22Rv1 (cell line): ENCODE data around the gene NTPCR.

Source experiments
- H3K27ac ChIP-seq: fragments of 450-650 bp; 2 replicates; pipeline ENCODE4 v1.5.1; 2017
- CTCF ChIP-seq: fragments of 450-650 bp; IDR thresholded peaks from 2 replicates; pipeline ENCODE4 v1.5.1; 2017; ENCODE audit warnings: mild to moderate bottlenecking
- ZFX ChIP-seq: fragments of 450-650 bp; IDR thresholded peaks from 2 replicates; pipeline ENCODE4 v1.6.1; 2017; ENCODE audit warnings: antibody characterized with exemption, borderline replicate concordance

The NTPCR gene

GRCh38 chr1:232973652-232974611 is 23.5 kb downstream of the NTPCR start:
- H3K27ac ChIP-seq, result no peak overlapping the region
- no peak for TF ChIP-seq ZFX
- TF ChIP-seq CTCF, result no peak

- TF ChIP-seq CTCF, result no peak
- TF ChIP-seq ZFX, result no peak
- H3K27ac ChIP-seq, result no peak overlapping the region
Measured at GRCh38 chr1:232974971-232975370, 24.6 kb downstream of the NTPCR start.

- H3K27ac ChIP-seq, result no peak overlapping the region
- TF ChIP-seq ZFX, result no peak
- TF ChIP-seq CTCF, result no peak
Measured at GRCh38 chr1:232978091-232978634, 27.8 kb downstream of the NTPCR start.

GRCh38 chr1:232978815-232979214 is 28.4 kb downstream of the NTPCR start:
- no peak overlapping the region for H3K27ac ChIP-seq
- TF ChIP-seq CTCF (no peak), ZFX (no peak)

GRCh38 chr1:232979558-232979957 is 29.1 kb downstream of the NTPCR start:
- H3K27ac ChIP-seq, result no peak overlapping the region
- TF ChIP-seq ZFX, result no peak
- no peak for TF ChIP-seq CTCF

GRCh38 chr1:232980355-232980978 is 30.1 kb downstream of the NTPCR start:
- TF ChIP-seq CTCF, result no peak
- no peak for TF ChIP-seq ZFX
- no peak overlapping the region for H3K27ac ChIP-seq

- TF ChIP-seq CTCF (no peak), ZFX (no peak)
Measured at GRCh38 chr1:232980986-232981560, 30.7 kb downstream of the NTPCR start.

More at GRCh38 chr1:232980986-232981560, 30.7 kb downstream of the NTPCR start:
- H3K27ac ChIP-seq, result no peak overlapping the region
